Smooth muscle cell of the brain vasculature (primary cell): ENCODE measurements around the gene NAPSA.
A peak's percentile ranks its signal among the peaks of the same experiment; 100 is the strongest.
"Not testable (repeated sequence)": the region's sequence is repeated elsewhere in the genome, so short reads cannot be mapped to it uniquely, and the experiment has no call there.

Experiments
- DNase-seq: peaks from one replicate; pipeline ENCODE4 v3.0.0-alpha.2; 2012; ENCODE audit warnings: low read depth, low spot score

NAPSA gene

GRCh38 chr19:50331221-50331993, 34.0 kb downstream of the NAPSA start:
- no peak for DNase-seq

GRCh38 chr19:50330365-50331078, 34.9 kb downstream of the NAPSA start:
- no peak for DNase-seq

- DNase-seq: not testable (repeated sequence)
These were observed 35.5 kb downstream of the NAPSA start for GRCh38 chr19:50329926-50330294.

- DNase-seq: peak; percentile 58
These were observed 36.1 kb downstream of the NAPSA start, which contains the start of gene KCNC3 for GRCh38 chr19:50329146-50329925. TSS of gene KCNC3 (minus strand) at chr19:50329377. CDS start at chr19:50329082, 295 bp downstream.

GRCh38 chr19:50328873-50329145, 36.6 kb downstream of the NAPSA start:
- DNase-seq: no peak

GRCh38 chr19:50328224-50328872, 37.1 kb downstream of the NAPSA start:
- no peak for DNase-seq

- DNase-seq: no peak
These were observed 37.8 kb downstream of the NAPSA start for GRCh38 chr19:50327461-50328223.

- no peak for DNase-seq
These were observed 38.4 kb downstream of the NAPSA start for GRCh38 chr19:50327013-50327412.

- DNase-seq: no peak
These were observed 39.3 kb downstream of the NAPSA start for GRCh38 chr19:50326101-50326664.

- DNase-seq: no peak
These were observed 39.9 kb downstream of the NAPSA start for GRCh38 chr19:50325310-50326100.

GRCh38 chr19:50324331-50324730, 41.1 kb downstream of the NAPSA start:
- DNase-seq: no peak

- no peak for DNase-seq
These were observed 41.7 kb downstream of the NAPSA start for GRCh38 chr19:50323782-50324133.

GRCh38 chr19:50322931-50323781, 42.3 kb downstream of the NAPSA start:
- no peak for DNase-seq

- no peak for DNase-seq
These were observed 43.2 kb downstream of the NAPSA start for GRCh38 chr19:50322234-50322633.

- no peak for DNase-seq
These were observed 43.6 kb downstream of the NAPSA start for GRCh38 chr19:50321831-50322230.

- DNase-seq: no peak
These were observed 44.8 kb downstream of the NAPSA start for GRCh38 chr19:50320596-50320995.

- DNase-seq: no peak
These were observed 45.4 kb downstream of the NAPSA start for GRCh38 chr19:50320051-50320450.

- no peak for DNase-seq
These were observed 46.3 kb downstream of the NAPSA start for GRCh38 chr19:50319156-50319555.

- DNase-seq: no peak
These were observed 47.0 kb downstream of the NAPSA start for GRCh38 chr19:50318438-50318837.
